Activated CD8-positive, alpha-beta memory T cell treated with anti-CD3 and anti-CD28 coated beads, Interleukin-2, amount 50 U/mL, for 48 hours (primary cell): ENCODE data around the gene IFNAR2.

Source experiments
- DNase-seq: peaks from one replicate; pipeline ENCODE4 v3.0.0-alpha.2; 2020

The IFNAR2 gene

DNA sequence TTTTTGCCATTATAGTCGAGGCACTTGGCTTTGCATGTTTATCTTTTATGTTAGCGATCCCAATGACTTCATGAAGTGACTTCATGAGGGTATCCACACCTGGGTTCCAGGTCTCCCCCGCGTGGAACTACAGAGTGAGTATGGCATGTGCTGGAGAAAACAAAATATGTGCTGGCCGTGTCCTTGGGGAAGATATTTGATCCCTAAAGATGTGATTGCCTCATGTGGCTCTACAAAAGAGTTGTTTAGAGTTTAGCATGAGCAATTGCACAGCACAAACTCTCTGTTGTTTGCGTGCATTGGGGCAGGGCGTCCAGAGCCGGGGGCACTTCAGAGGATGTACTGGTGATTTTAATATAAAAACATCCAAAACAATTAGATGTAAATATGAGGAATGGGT is 41.2 kb downstream of the IFNAR2 start:
- no peak for DNase-seq

DNA sequence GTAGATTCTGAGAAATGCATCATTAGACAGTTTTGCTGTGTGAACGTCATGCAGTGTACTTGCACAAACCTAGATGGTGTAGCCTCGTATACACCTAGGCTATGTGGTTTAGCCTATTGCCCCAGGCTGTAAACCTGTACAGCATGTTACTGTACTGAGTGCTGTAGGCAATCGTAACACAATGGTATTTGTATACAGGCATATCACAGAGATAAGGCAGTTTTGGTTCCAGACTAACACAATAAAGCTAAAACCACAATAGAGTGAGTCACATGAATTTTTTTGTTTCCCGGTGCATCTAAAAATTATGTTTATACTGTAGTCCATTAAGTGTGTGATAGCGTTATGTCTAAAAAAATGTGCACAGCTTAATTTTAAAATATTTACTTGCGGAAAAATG is 43.3 kb downstream of the IFNAR2 start:
- no peak for DNase-seq

DNA sequence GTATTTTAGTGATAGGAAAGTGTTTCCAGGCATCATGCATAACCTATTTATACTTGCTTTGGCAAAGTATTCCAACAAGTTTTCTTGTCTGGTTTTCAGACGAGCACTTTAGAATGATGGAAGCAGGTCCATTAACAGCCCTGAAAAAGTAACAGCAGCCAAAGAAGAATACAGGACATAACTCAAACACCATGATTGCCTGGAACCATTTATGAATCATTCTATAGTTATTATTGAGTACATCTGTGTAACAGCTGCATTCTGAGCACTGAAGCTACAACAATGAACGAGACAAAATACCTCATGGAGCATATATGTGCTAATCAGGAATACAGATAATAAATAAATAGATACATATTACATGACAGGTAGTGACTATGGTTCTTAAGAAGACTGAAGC is 49.0 kb downstream of the IFNAR2 start:
- DNase-seq = no peak

DNA sequence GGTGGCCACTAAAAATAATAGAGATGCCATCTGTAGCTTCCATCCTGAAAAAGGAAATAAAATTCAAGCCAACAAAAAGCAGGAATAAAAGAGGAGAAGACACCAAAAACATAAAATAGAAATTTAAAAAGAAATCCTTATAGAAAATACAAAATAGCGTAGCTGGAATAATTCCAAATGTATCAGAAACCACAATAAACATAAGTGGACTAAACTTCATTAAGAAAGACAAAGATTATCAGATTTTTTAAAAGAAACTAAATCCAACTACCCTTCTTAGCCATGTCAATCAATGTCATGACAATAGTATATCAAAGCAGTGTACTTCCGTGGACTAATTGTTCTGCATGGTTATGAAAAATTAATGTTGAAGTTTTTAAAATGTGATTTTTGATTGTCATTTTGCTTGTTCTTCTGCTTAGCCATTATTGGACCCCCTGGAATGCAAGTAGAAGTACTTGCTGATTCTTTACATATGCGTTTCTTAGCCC is 49.6 kb downstream of the IFNAR2 start:
- DNase-seq = no peak
